HG03571 (cell line): ENCODE measurements around the gene MYO5A.

ENCODE experiments used
- ATAC-seq: cut with Tn5 transposase; IDR thresholded peaks from one replicate; pipeline ENCODE4 v1.9.1; 2021; ENCODE audit not compliant: unreplicated experiment

MYO5A gene

DNA sequence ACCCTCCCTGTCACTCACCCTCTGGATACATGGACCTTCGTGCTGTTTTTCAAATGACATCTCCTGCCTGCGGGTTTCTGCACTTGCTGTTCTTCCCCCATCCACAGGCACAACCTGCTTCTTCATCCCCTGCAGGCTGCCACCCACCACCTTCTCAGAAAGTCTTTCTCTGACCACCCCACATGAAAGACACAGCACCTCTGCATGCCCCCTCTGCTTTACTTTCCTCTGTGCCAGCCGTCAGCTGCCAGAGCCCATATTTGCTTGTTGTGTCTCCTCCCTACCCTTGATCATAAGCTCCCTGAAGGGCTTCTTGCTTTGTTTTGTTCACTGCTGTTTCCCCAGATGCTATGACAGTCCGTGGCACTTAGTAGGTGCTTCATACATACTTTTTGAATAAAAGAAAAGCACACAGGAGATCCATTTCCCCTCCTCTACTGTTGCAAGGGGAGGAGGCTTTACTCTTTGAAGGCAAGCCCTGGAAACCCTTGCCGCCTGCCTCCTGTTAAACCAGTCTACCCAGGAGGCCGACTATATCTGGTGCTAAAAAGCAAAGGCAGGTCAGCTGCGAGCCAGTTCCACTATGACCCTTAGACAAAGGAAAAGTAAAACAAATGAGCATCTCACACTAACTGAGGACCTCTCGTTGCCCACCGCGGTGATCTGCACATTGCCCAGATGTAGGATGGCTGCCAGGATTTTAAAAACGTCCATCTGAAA is 265.0 kb downstream of the MYO5A start:
- ATAC-seq = no peak

DNA sequence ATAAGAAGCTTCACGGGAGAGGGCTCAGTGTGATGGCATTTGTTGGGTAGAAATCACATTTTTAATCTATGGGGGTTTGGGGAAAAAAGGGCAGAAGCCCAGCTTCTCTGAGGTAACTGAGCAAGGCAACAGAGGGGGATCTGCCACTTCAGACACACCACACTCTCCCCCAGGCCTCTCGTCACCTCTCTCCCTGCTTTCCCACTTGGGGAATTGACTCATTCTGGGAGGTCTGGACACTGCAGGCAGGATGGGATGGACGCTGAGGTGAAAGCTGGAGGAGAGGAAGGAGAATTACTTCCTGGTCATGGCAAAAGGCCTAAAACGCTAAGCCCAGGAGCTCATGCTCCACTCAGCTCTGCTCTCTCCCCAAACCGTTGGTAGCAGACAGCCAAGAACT is 266.3 kb downstream of the MYO5A start:
- ATAC-seq = no peak

DNA sequence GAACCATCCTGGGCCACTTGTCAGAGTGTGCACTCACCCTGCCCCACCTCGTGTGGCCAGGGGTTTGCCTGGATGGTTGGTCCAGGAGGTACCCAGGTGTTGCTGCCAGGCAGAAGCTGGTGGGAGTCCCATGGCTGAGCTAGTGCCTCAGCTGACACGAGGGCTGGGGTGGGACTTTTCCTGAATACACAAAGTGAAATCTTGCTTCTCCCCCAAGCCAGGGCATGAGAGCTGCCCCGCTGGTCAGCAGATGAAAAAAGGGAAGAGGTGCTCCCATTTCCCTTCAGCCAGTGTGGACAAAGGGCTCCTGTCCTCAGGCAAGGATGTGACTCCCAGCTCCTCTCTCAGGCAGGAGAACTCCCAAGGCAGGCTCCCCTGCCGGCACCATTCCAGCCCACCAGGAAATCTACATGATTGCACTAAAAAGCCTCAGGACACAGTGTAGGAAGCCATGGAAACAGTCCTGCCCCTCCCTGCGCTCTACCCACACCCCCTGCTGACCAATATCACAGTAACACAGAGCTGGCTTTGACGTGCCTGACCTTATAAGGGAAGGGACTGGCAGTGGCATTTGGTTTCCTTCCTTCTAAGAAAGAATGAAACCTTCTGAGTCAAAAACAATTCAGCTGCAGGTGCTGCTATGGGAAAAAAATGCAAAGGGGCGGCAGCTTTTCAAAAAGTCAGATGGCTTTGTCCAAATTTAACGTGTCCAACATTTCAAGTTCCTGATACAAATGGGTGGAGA is 267.0 kb downstream of the MYO5A start:
- ATAC-seq = peak; percentile 98

DNA sequence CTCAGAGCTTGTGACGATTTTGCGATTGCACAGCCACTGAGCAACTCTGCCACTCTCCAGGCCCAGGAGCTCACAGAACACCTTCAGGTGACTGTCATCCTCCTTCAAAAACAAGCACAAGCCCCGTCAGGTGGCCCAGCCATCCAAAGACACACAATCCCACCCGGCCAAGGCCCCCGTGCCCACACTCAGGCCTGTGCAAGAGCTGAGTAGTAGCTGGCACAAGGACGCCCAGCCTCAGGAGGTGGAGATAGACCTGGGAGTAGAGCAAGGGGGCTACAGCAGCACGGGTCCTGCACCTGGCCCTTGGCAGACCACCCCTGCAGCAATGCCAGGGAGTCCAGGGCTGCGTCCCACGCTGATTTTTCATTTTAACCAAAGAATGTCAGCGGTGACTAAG is 267.7 kb downstream of the MYO5A start:
- ATAC-seq = no peak

DNA sequence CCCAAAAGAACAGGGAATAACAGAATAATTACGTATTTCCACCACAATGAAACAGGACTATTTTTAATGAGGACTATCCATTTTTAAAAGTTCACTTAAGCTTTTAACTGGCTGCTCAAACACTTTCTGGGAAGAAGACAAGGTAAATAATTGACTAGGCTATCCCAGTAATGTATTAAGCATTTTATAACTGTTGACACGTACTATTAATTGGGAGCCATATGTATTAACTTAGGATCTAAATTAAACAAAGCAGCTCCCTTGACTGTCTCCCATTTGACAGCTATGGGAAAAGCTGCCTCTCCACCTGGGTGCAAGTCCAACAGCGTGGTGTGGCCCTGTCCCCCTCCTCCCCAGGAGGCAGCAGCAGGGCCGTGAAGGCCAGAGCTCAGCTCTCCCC is 269.2 kb downstream of the MYO5A start:
- no peak for ATAC-seq

DNA sequence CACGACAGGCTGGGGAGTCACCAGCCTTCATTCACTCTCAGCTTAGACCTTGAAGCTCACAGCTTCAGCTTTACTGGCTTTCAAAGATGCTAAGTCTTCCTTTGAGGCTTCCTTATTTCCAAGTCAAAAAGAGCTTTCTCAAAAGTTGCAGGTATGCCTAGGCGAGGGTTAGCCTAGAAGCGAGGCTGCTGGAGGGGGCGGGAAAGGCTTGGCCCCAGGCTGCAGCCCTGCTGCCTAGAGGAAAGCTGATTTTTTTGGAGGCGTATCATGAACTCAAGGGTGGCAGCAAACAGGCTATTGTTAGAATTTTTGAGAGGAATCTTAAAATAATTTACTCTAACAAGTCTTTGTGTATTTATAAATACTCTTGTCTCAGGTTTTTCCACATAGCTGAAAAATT is 270.2 kb downstream of the MYO5A start:
- no peak for ATAC-seq

DNA sequence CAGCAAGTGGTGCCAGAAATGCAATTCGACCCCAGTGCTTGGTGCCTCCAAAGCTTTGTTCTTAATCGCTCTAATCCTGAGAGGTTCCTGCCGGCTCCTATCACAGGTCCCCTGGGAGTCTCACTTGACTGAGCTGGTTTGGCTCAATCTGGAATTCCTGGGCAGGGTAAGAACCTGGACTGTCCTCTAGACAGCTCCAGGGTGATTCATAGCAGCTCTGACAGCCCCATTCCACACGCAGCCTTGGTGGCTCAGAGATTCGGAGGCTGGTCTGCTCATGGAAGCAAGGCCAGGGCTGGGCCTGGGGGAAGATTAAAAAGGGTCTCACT is 271.0 kb downstream of the MYO5A start:
- no peak for ATAC-seq
